ENCODE data around the gene EFCAB8.

Gene EFCAB8

GRCh38 chr20:32906200-32906599, 47.5 kb downstream of the EFCAB8 start:
- TF ChIP-seq TOX (CRISPR knock-in tag; IDR thresholded peaks at IDR 0.05; ENCODE audit: borderline replicate concordance) (no peak), OSR1 (CRISPR knock-in tag; IDR thresholded peaks at IDR 0.05) (no peak), BACH2 (CRISPR knock-in tag; IDR thresholded peaks at IDR 0.05; ENCODE audit: borderline replicate concordance) (no peak), ESRRG (CRISPR knock-in tag; IDR thresholded peaks at IDR 0.05) (no peak), ZFP3 (CRISPR knock-in tag; IDR thresholded peaks at IDR 0.05) (no peak), PATZ1 (CRISPR knock-in tag; IDR thresholded peaks at IDR 0.05; ENCODE audit: borderline replicate concordance) (no peak), SNAI2 (CRISPR knock-in tag; IDR thresholded peaks at IDR 0.05) (no peak)
- no peak for ATAC-seq

- ATAC-seq: no peak
- no peak for TF ChIP-seq ARNTL (CRISPR knock-in tag; IDR thresholded peaks at IDR 0.05; ENCODE audit: borderline replicate concordance, low read depth)
- TF ChIP-seq ZNF8 (CRISPR knock-in tag; IDR thresholded peaks at IDR 0.05): no peak
- TF ChIP-seq ISL1 (CRISPR knock-in tag; IDR thresholded peaks at IDR 0.05): no peak
- no peak for TF ChIP-seq TSHZ2 (CRISPR knock-in tag; IDR thresholded peaks at IDR 0.05)
Measured at GRCh38 chr20:32906871-32907495, 48.3 kb downstream of the EFCAB8 start.

- ATAC-seq: no peak
- TF ChIP-seq OSR1 (CRISPR knock-in tag; IDR thresholded peaks at IDR 0.05) (no peak), ZNF565 (CRISPR knock-in tag; conservative IDR thresholded peaks at IDR 0.05; ENCODE audit: low read depth) (no peak), TCF4 (CRISPR knock-in tag; IDR thresholded peaks at IDR 0.05; ENCODE audit: borderline replicate concordance) (no peak), ARNTL (CRISPR knock-in tag; IDR thresholded peaks at IDR 0.05; ENCODE audit: borderline replicate concordance, low read depth) (no peak), POU6F1 (CRISPR knock-in tag; IDR thresholded peaks at IDR 0.05; ENCODE audit: borderline replicate concordance, low read depth) (no peak), CSRNP3 (CRISPR knock-in tag; IDR thresholded peaks at IDR 0.05) (no peak), ZFP30 (CRISPR knock-in tag; IDR thresholded peaks at IDR 0.05) (no peak), RARB (CRISPR knock-in tag; IDR thresholded peaks at IDR 0.05) (no peak), ISL1 (CRISPR knock-in tag; IDR thresholded peaks at IDR 0.05) (no peak), BACH2 (CRISPR knock-in tag; IDR thresholded peaks at IDR 0.05; ENCODE audit: borderline replicate concordance) (no peak), CREB5 (CRISPR knock-in tag; IDR thresholded peaks at IDR 0.05; ENCODE audit: low read depth) (no peak), ZNF70 (CRISPR knock-in tag; IDR thresholded peaks at IDR 0.05) (no peak), CSDC2 (CRISPR knock-in tag; IDR thresholded peaks at IDR 0.05) (no peak), TSHZ2 (CRISPR knock-in tag; IDR thresholded peaks at IDR 0.05) (no peak), ZC3H10 (CRISPR knock-in tag; IDR thresholded peaks at IDR 0.05) (no peak), ZFP3 (CRISPR knock-in tag; IDR thresholded peaks at IDR 0.05) (no peak), PATZ1 (CRISPR knock-in tag; IDR thresholded peaks at IDR 0.05; ENCODE audit: borderline replicate concordance) (no peak), SNAI2 (CRISPR knock-in tag; IDR thresholded peaks at IDR 0.05) (no peak), GLIS3 (CRISPR knock-in tag; IDR thresholded peaks at IDR 0.05) (no peak), ZNF8 (CRISPR knock-in tag; IDR thresholded peaks at IDR 0.05) (no peak)
Measured at GRCh38 chr20:32907886-32908285, 49.2 kb downstream of the EFCAB8 start.

Measured in SK-N-SH treated with all-trans-retinoic acid at 6 μM for 48 hours (cell line).